T-helper 1 cell treated with Interleukin-12 subunit alpha and Interleukin-12 subunit beta and Interleukin-4 antibody, amounts not matched to agents 30 μg/mL and 1 μg/mL, for 36 hours (primary cell): ENCODE data around the gene SPATA13.

ENCODE experiments used
- H3K27ac Mint-ChIP-seq: one replicate; pipeline ENCODE4 v1.8.0; 2021; ENCODE audit warnings: mild to moderate bottlenecking, mixed read lengths
- H3K27me3 Mint-ChIP-seq: one replicate; pipeline ENCODE4 v1.8.0; 2021; ENCODE audit warnings: low read depth, mixed read lengths
- H3K36me3 Mint-ChIP-seq: one replicate; pipeline ENCODE4 v1.8.0; 2021; ENCODE audit warnings: low read depth, mixed read lengths
- H3K4me1 Mint-ChIP-seq: one replicate; pipeline ENCODE4 v1.8.0; 2021; ENCODE audit warnings: low read depth, mixed read lengths
- H3K4me3 Mint-ChIP-seq: one replicate; pipeline ENCODE4 v1.8.0; 2021; ENCODE audit warnings: mild to moderate bottlenecking, moderate library complexity, mixed read lengths
- H3K9me3 Mint-ChIP-seq: one replicate; pipeline ENCODE4 v1.8.0; 2021; ENCODE audit warnings: mixed read lengths

SPATA13 gene

DNA sequence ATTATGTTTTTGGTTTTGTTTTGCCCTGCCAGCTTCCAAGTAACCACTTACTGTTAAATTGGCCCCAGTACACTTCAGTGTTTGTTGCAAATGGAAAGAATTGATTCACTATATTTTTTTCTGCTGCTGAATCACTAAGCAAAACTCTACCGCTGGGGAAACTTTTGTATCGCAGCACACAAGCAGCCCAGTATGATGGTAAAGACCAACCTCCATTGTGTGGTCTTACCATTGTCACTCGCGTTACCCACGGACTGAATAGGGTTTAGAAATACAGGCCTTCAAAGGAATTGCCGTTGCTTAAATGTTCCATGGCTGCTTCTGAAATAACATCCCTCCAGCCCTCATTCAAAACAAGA lies 7.9 kb downstream of the SPATA13 start:
- Mint-ChIP-seq H3K9me3 (no peaks in the 10 kb centered on the region), H3K27ac (no peak overlapping the region), H3K4me3 (no peak overlapping the region), H3K4me1 (peaks cover 12% of the 10 kb centered on the region), H3K36me3 (peaks cover 13% of the 10 kb centered on the region), H3K27me3 (peaks cover 2% of the 10 kb centered on the region)

DNA sequence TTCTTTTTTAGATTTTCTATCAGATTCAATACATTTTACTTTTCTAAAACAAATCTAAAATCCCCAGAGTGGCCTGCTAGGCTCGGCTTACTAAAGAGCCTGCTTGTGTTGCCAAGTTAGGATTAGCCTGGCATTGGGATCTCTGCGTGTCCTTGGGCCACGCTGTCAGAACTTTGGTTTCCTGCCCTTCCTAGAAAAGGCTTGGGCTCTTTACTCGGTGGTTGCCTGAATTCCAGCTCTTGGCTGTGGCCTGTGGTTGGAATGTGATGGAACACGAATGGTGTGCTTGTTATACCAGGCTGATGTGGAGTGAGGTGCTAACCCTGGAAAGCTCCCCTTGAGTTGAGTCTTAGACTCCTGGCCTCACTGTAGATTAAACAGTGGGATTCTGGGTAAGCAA lies 8.5 kb downstream of the SPATA13 start:
- Mint-ChIP-seq H3K27me3 (no peaks in the 10 kb centered on the region), H3K9me3 (no peaks in the 10 kb centered on the region), H3K36me3 (peaks cover 13% of the 10 kb centered on the region), H3K4me3 (no peak overlapping the region), H3K27ac (no peak overlapping the region), H3K4me1 (peaks cover 14% of the 10 kb centered on the region)

DNA sequence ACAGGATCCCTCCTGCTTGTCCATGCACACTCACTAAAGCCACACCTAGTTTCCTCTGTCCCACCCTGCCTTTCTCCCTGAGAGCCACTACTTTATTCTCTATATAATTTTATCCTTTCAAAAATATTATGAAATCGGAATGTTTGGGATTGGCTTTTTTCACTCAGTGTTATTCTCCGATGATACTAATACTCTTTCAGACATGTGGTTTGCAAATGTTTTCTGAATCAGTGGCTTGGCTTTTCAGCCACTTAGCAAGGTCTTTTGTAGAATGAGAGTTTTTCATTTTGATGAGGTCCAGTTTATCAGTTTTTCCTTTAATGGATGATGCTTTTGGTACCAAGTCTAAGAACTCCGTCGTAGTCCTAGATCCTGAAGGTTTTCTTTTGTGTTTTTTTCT lies 11.6 kb downstream of the SPATA13 start:
- Mint-ChIP-seq H3K36me3 (peaks cover 9% of the 10 kb centered on the region), H3K4me1 (peaks cover 14% of the 10 kb centered on the region), H3K4me3 (no peak overlapping the region), H3K9me3 (no peaks in the 10 kb centered on the region), H3K27me3 (peaks cover 8% of the 10 kb centered on the region), H3K27ac (no peak overlapping the region)

DNA sequence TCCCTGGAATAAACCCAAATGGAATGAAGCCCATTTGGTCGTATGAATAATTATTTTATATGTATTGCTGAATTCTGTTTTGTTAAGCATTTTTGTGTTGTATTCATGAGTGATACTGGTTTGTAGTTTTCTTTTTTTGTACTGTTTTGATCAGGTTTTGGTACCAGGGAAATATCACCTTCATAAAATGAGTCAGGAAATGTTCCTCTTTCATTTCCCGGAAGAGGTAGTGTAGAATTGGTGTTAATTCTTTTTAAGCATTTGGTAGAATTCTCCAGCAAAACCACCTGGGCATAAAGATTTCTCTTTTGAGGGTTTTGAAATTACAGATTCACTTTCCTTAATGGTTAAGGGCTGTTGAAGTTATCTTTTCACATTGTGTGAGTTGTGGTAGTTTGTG lies 13.3 kb downstream of the SPATA13 start:
- H3K4me3 Mint-ChIP-seq = no peak overlapping the region
- peaks cover 6% of the 10 kb centered on the region for H3K36me3 Mint-ChIP-seq
- H3K27ac Mint-ChIP-seq = no peak overlapping the region
- peaks cover 8% of the 10 kb centered on the region for H3K27me3 Mint-ChIP-seq
- H3K4me1 Mint-ChIP-seq = peaks cover 12% of the 10 kb centered on the region
- no peaks in the 10 kb centered on the region for H3K9me3 Mint-ChIP-seq

DNA sequence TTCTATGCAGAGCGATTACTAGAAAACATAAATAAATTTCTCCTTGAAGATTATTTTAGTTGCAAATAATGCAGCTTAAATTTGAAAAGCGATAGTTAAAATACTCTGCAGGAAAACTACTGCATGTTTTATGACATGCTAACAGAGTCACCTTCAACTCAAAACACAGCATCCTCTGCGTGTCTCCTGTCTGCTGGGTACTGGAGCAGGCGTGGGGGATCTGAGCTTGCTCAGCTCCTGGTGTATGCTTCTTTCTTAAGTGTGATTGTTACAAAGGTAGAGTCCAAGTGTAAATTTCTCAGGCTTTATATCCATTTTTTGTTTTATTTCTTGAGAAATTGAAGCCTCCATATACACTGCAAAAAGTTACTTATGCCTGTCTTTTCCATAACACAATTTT lies 15.3 kb downstream of the SPATA13 start:
- Mint-ChIP-seq H3K4me1 (peaks cover 12% of the 10 kb centered on the region), H3K27ac (no peak overlapping the region), H3K36me3 (peaks cover 9% of the 10 kb centered on the region), H3K27me3 (peaks cover 8% of the 10 kb centered on the region), H3K9me3 (peaks cover 6% of the 10 kb centered on the region), H3K4me3 (no peak overlapping the region)

DNA sequence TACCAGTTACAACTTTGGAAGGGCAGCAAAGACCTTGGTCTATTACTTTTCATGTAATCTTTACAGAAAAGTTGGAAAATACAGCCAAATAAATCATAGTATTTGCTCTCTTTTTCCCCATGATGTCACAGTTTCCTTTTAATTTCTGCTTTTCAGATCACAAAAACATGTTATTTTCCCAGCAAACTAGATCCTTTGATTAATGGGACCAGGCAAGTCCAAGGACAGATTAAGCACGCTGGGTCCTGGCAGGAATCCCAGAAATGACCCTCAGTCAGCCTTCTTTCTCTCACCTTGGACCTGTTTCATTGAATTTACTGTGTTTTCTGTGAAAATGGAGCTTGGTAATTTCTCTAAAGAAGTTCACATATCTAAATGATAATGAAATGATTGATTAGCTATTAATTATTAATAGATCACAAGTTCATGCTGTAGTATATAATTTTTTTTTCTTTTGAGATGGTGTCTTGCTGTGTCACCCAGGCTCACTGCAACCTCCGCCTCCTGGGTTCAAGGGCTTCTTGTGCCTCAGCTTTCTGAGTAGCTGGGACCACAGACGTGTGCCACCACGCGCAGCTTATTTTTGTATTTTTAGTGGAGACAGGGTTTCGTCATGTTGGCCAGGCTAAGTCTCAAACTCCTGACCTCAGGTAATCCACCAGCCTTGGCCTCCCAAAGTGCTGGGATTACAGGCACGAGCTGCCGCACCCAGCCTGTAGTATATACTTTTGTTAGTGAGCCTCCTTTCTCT lies 16.0 kb downstream of the SPATA13 start:
- Mint-ChIP-seq H3K36me3 (peaks cover 9% of the 10 kb centered on the region), H3K4me3 (no peak overlapping the region), H3K27me3 (peaks cover 8% of the 10 kb centered on the region), H3K4me1 (peaks cover 12% of the 10 kb centered on the region), H3K27ac (no peak overlapping the region), H3K9me3 (peaks cover 6% of the 10 kb centered on the region)

DNA sequence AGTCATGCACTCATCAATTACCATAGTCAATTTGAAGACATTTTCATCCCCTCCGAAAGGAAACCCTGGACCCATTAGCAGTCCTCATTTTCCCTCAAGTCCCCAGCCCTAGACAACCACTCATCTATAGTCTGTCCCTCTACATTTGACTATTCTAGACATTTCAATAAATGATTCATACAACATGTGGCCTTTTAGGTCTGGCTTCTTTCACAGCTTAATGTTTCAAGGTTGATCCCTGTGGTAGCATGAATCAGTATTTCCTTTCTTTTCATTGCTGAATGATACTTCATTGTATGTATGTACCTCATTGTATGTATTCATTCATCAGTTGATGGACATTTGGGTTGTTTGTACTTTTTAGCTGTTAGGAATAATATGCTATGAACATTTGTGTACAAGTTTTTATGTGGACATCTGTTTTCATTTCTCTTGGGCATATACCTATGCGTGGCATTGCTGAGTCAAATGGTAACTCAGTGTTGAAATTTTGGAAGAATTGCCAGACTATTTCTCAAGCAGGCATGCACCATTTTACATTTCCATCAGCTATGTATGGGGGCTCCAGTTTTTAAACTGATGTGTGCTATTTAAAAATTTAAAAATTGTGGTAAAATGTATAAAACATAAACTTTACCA lies 18.4 kb downstream of the SPATA13 start:
- no peak overlapping the region for H3K27ac Mint-ChIP-seq
- peaks cover 15% of the 10 kb centered on the region for H3K36me3 Mint-ChIP-seq
- peaks cover 17% of the 10 kb centered on the region for H3K4me1 Mint-ChIP-seq
- peaks cover 8% of the 10 kb centered on the region for H3K27me3 Mint-ChIP-seq
- no peak overlapping the region for H3K4me3 Mint-ChIP-seq
- H3K9me3 Mint-ChIP-seq = peaks cover 11% of the 10 kb centered on the region

DNA sequence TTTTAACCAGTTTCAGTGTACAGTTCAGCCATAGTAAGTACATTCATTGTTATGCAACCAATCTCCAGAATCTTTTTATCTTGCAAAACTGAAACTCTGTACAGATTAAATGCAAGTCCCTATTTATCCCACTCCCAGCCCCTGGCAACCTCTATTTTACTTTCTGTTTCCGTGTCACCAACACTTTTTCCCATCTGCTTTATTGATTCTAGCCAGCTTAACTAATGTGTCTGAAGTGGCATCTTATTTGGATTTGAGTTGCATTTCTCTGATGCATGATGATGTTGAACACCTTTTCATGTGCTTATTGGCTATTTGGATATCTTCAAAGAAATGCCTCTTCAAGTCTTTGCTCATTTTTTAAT lies 18.9 kb downstream of the SPATA13 start:
- H3K4me1 Mint-ChIP-seq = peaks cover 16% of the 10 kb centered on the region
- H3K27ac Mint-ChIP-seq = no peak overlapping the region
- peaks cover 15% of the 10 kb centered on the region for H3K36me3 Mint-ChIP-seq
- peaks cover 8% of the 10 kb centered on the region for H3K27me3 Mint-ChIP-seq
- peaks cover 11% of the 10 kb centered on the region for H3K9me3 Mint-ChIP-seq
- no peak overlapping the region for H3K4me3 Mint-ChIP-seq

DNA sequence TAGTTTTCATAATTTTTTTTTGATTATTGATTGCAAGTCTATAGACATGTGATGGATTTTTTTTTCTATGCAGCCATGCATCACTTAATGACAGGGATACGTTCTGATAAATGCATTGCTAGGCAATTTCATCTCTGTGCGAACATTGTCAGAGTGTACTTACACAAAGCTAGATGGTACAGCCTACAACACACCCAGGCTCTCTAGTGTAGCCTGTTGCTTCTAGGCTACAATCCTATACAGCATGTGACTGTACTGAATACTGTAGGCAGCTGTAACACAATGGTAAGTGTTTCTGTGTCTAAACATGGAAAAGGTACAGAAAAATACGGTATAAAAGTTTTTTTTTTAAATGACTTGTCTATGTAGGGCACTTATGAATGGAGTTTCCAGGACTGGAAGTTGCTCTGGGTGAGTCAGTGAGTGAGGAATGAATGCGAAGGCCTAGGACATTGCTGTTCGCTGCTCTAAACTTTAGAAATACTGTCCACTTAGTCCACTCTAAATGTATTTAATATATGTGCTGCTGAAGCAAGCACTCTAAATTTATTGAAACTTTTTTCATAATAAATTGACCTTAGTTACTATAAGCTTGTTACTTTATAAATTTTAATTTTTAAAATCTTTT lies 20.3 kb downstream of the SPATA13 start:
- no peak overlapping the region for H3K27ac Mint-ChIP-seq
- peaks cover 18% of the 10 kb centered on the region for H3K4me1 Mint-ChIP-seq
- no peak overlapping the region for H3K4me3 Mint-ChIP-seq
- H3K36me3 Mint-ChIP-seq = peaks cover 15% of the 10 kb centered on the region
- peaks cover 11% of the 10 kb centered on the region for H3K9me3 Mint-ChIP-seq
- H3K27me3 Mint-ChIP-seq = peaks cover 3% of the 10 kb centered on the region

DNA sequence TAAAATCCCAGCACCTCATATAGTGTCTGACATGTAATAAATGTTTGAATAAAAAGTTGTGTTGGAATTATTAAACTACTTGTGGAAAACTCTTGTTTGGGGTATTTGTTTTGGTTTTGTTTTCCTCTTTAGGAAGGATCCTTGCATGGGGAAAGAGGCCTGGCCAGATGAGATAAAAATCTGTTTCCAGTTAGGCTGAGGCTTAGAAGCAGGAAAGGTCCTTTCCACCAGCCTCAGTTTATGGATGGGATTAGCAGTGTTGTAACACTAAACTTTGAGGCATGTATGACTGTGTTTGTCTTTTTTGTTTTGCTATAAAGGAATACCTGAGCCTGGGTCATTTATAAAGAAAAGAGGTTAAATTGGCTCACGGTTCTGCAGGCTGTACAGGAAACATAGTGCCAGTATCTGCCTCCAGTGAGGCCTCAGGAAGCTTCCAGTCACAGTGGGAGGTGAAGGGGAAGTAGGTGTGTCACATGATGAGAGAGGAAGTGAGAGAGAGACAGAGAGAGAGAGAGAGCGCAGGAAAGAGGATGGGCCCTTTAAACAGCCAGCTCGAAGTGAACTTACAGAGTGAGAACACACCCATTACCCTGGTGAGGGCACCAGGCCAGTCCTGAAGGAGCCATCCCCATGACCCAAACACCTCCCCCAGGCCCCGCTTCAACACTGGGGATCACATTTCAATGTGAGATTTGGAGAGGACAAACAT lies 21.6 kb downstream of the SPATA13 start:
- Mint-ChIP-seq H3K4me1 (peaks cover 30% of the 10 kb centered on the region), H3K27ac (no peak overlapping the region), H3K9me3 (peaks cover 11% of the 10 kb centered on the region), H3K27me3 (no peaks in the 10 kb centered on the region), H3K36me3 (peaks cover 15% of the 10 kb centered on the region), H3K4me3 (no peak overlapping the region)

DNA sequence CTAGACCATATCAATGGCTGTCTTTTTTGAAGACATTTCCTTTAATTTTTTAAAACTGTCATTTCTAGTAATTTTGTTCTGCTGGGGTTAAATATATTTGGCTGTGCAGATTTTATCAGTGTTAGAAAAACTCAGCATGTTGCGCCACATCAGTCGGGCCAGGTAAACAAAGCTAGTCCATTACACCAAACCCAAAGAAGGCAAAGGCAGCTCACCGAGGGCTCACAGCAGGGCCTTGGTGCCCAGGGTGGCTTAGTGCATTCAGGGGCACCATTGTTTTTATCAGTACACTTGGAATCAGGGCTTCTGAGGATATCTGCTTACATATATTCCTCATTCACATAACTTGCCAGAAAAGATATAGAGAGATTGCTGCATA lies 22.2 kb downstream of the SPATA13 start:
- peaks cover 15% of the 10 kb centered on the region for H3K36me3 Mint-ChIP-seq
- H3K4me3 Mint-ChIP-seq = no peak overlapping the region
- peaks cover 35% of the 10 kb centered on the region for H3K4me1 Mint-ChIP-seq
- H3K27me3 Mint-ChIP-seq = no peaks in the 10 kb centered on the region
- H3K27ac Mint-ChIP-seq = no peak overlapping the region
- H3K9me3 Mint-ChIP-seq = peaks cover 11% of the 10 kb centered on the region

DNA sequence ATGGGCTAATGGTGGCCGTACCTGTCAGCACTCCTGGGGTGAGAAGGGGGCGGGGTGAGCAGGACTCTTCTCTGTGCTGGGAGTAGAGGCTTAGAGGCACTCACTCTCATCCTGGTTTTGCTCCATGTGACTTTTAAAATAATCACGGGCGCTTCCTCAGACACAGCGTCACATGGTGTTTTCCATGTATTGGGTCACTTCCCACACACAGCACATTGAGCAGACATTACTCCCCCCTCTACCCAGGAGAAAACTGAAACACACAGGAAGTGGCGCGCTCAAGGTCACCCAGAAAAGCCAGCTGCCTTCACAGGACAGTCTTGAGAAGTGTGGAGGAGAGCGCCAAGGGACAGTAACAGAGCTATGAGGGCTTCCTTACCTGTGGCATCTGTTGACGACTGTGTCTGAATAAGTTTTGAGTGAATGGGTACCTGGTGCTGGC lies 23.2 kb downstream of the SPATA13 start:
- H3K9me3 Mint-ChIP-seq = peaks cover 11% of the 10 kb centered on the region
- H3K27me3 Mint-ChIP-seq = no peaks in the 10 kb centered on the region
- H3K4me3 Mint-ChIP-seq = no peak overlapping the region
- H3K4me1 Mint-ChIP-seq = peaks cover 43% of the 10 kb centered on the region
- peaks cover 14% of the 10 kb centered on the region for H3K36me3 Mint-ChIP-seq
- no peak overlapping the region for H3K27ac Mint-ChIP-seq

DNA sequence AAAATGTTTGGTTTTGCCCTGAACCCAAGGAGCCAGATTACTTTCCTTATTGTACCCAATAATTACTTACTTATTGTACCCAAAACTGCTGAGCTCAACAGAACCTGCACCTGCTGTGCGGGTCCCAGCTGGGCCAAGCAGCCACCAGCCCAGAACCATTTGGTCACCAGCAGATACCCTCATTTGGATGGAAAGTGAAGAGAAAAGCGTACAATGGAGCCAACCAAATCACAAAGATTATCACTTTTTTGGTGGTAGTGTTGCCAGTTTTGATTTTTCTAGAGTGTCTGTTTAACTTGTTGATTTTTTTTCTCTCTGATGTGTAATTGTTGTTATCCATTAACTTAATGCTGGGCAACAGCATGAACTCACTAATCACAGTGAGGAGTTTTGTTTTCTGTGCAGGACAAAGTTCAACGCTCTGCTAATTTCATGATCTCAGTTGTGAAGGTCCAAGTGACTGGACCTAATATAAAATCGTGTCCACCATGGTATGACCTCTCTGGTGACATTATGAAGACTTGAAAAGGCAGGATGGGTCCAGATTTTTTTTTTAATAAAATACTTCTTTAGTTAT lies 23.8 kb downstream of the SPATA13 start:
- H3K4me3 Mint-ChIP-seq = no peak overlapping the region
- peaks cover 14% of the 10 kb centered on the region for H3K36me3 Mint-ChIP-seq
- H3K9me3 Mint-ChIP-seq = peaks cover 11% of the 10 kb centered on the region
- H3K27me3 Mint-ChIP-seq = no peaks in the 10 kb centered on the region
- H3K27ac Mint-ChIP-seq = no peak overlapping the region
- peaks cover 47% of the 10 kb centered on the region for H3K4me1 Mint-ChIP-seq

DNA sequence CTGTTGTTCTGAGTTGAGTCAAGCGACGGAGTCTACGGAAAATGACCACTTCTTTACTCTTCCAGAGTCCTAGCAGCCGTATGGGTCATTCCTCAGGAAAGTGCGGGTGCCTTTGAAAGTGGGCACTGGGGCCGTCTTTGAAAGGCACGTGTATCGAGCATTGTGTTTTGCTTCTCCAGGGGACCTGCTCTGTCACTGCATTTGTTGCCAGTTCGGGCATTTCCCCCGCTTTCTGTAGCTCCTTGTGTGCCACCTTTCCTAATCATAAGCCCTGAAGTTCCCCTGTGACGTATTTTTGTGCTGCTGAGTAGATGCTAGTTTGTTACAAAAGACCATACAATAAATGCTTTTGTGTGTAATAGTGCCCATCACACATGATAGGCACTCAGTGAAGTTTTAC lies 24.4 kb downstream of the SPATA13 start:
- Mint-ChIP-seq H3K36me3 (peaks cover 9% of the 10 kb centered on the region), H3K27me3 (no peaks in the 10 kb centered on the region), H3K4me3 (no peak overlapping the region), H3K9me3 (peaks cover 7% of the 10 kb centered on the region), H3K27ac (no peak overlapping the region), H3K4me1 (peaks cover 45% of the 10 kb centered on the region)
